HG02642 (cell line): ENCODE measurements around the gene SLC25A22.

Experiments used
- ATAC-seq: cut with Tn5 transposase; IDR thresholded peaks from one replicate; pipeline ENCODE4 v1.9.1; 2021; ENCODE audit warnings: mild to moderate bottlenecking; ENCODE audit not compliant: unreplicated experiment, poor library complexity

Gene SLC25A22

GRCh38 chr11:808427-809286, 10.6 kb upstream of the SLC25A22 start:
- no peak for ATAC-seq

- ATAC-seq, result no peak
These were observed 6.5 kb upstream of the SLC25A22 start for GRCh38 chr11:804599-804964.

- no peak for ATAC-seq
These were observed 5.9 kb upstream of the SLC25A22 start for GRCh38 chr11:803770-804598.

- no peak for ATAC-seq
These were observed 5.3 kb upstream of the SLC25A22 start for GRCh38 chr11:803467-803742.

- no peak for ATAC-seq
These were observed 4.8 kb upstream of the SLC25A22 start for GRCh38 chr11:802693-803466.

GRCh38 chr11:802018-802617, 4.0 kb upstream of the SLC25A22 start:
- no peak for ATAC-seq

- no peak for ATAC-seq
These were observed 3.2 kb upstream of the SLC25A22 start for GRCh38 chr11:801097-801780.

GRCh38 chr11:800473-800872, 2.4 kb upstream of the SLC25A22 start:
- no peak for ATAC-seq

GRCh38 chr11:799641-800316, 1.7 kb upstream of the SLC25A22 start:
- no peak for ATAC-seq

- peak; percentile 42 for ATAC-seq
These were observed 587 bp downstream of the SLC25A22 start for GRCh38 chr11:797296-798092.

- ATAC-seq, result no peak
These were observed 1.4 kb downstream of the SLC25A22 start for GRCh38 chr11:796565-797295.

GRCh38 chr11:795634-796564, 2.2 kb downstream of the SLC25A22 start:
- ATAC-seq, result peak; percentile 26

- no peak for ATAC-seq
These were observed 3.1 kb downstream of the SLC25A22 start for GRCh38 chr11:794766-795633.

- ATAC-seq, result no peak
These were observed 3.9 kb downstream of the SLC25A22 start for GRCh38 chr11:794013-794765.

GRCh38 chr11:793556-793955, 4.5 kb downstream of the SLC25A22 start:
- ATAC-seq, result no peak
